PC-9 (cell line): ENCODE results near the gene SSR2. TPM values are rescaled to one million over a fixed set of nuclear protein-coding genes. Genes with fewer than 3 reads are reported as not detected.

Source experiments
- BruUV-seq: library from RNA; stranded (reverse); fragments of 400-500 nt; replicated peaks from 2 replicates; lab custom pipeline; 2021; lab: Mats Ljungman, UMichigan
- CTCF ChIA-PET: fragments of 300-600 bp; sonication (Branson Sonifier 250); formaldehyde crosslinking; loops from one replicate; lab custom pipeline; 2022; ENCODE audit warnings: antibody characterized with exemption; lab: Charles Lee
- POLR2A ChIA-PET: fragments of 300-600 bp; sonication (Branson Sonifier 250); formaldehyde crosslinking; loops from one replicate; lab custom pipeline; 2022; ENCODE audit warnings: antibody characterized with exemption; ENCODE audit not compliant: unreplicated experiment; lab: Charles Lee
- DNase-seq, 2 experiments: peaks; one replicate each; pipeline versions ENCODE4 v3.0.0 to v3.0.0-alpha.2; 2015 to 2022; ENCODE audit warnings: mixed read lengths in 1 of 2
- H2AFZ ChIP-seq: fragments of 200-600 bp; sonication (generic); 2 replicates; pipeline ENCODE4 v1.8.1; 2017; ENCODE audit warnings: antibody characterized with exemption
- H3F3A ChIP-seq: fragments of 200-600 bp; sonication (generic); 2 replicates; pipeline ENCODE4 v1.8.1; 2017; ENCODE audit warnings: antibody characterized with exemption, mild to moderate bottlenecking, low read depth; ENCODE audit not compliant: insufficient read depth
- H3K27ac ChIP-seq: fragments of 200-600 bp; sonication (generic); 2 replicates; pipeline ENCODE4 v1.6.1; 2016; ENCODE audit warnings: mixed run types
- H3K27me3 ChIP-seq: fragments of 200-600 bp; sonication (generic); 2 replicates; pipeline ENCODE4 v1.6.1; 2016; ENCODE audit warnings: low read depth, mixed run types; ENCODE audit not compliant: insufficient read depth
- H3K36me3 ChIP-seq: fragments of 200-600 bp; sonication (generic); 2 replicates; pipeline ENCODE4 v1.6.1; 2016; ENCODE audit warnings: low read depth, mixed run types
- H3K4me1 ChIP-seq: fragments of 200-600 bp; sonication (generic); replicated peaks from 2 replicates; pipeline ENCODE4 v1.6.1; 2016; ENCODE audit warnings: mixed run types; ENCODE audit not compliant: insufficient read depth
- H3K4me2 ChIP-seq: fragments of 200-600 bp; sonication (generic); 2 replicates; pipeline ENCODE4 v1.6.1; 2017; ENCODE audit warnings: mixed run types
- H3K4me3 ChIP-seq: fragments of 200-600 bp; sonication (generic); 2 replicates; pipeline ENCODE4 v1.6.1; 2016; ENCODE audit warnings: mixed run types
- H3K79me2 ChIP-seq: fragments of 200-600 bp; sonication (generic); 2 replicates; pipeline ENCODE4 v1.6.1; 2017; ENCODE audit warnings: low read depth, mixed run types
- H3K9me2 ChIP-seq: fragments of 200-600 bp; sonication (generic); 2 replicates; pipeline ENCODE4 v1.8.1; 2017; ENCODE audit warnings: mild to moderate bottlenecking; ENCODE audit not compliant: insufficient read depth
- H3K9me3 ChIP-seq: fragments of 200-600 bp; sonication (generic); 2 replicates; pipeline ENCODE4 v1.8.1; 2016; ENCODE audit warnings: low read depth; ENCODE audit not compliant: insufficient read depth
- H4K20me1 ChIP-seq: fragments of 200-600 bp; sonication (generic); 2 replicates; pipeline ENCODE4 v1.8.1; 2017; ENCODE audit not compliant: insufficient read depth
- EZH2 ChIP-seq: fragments of 200-600 bp; sonication (generic); IDR thresholded peaks from 2 replicates; pipeline ENCODE4 v1.8.0; 2017; ENCODE audit warnings: antibody characterized with exemption, low read depth
- intact Hi-C: fragments of 100-400 bp; cut with micrococcal nuclease; formaldehyde crosslinking; loops from one replicate; pipeline ENCODE4 v1.10.0; 2022; ENCODE audit not compliant: unreplicated experiment
- total RNA-seq: library from RNA; stranded (reverse); gene quantifications from 2 replicates; pipeline ENCODE4 v1.2.3, GENCODE V29; 2021
- TF ChIP-seq, protein P1 (sequence below): fragments of 200-600 bp; sonication (generic); conservative IDR thresholded peaks from 2 replicates; pipeline ENCODE4 v1.6.1; 2017; ENCODE audit warnings: mixed run types, antibody characterized with exemption, mild to moderate bottlenecking, moderate library complexity

The SSR2 gene
- total RNA-seq, 1 experiment from 2014 or later = 196 TPM

DNA sequence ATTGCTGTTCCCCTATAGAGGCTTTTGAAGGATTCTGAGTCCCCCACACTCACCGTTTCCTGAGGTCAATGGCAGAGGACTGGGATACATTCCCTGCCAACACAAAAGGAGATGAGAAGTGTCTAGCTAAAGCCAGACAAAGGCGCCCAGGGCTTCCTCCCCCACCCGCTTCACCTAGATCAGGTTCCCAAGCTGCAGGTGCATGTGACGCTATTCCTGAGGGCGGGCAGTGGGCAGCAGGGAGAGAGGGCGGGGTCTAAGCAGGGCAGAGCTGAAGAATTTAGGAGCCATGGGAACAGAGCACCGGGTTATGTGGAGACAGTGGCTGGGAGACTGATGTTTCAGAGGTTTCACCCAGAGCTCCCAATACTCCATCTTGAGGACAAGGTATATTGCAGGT is 36.4 kb downstream of the SSR2 start:
- POLR2A ChIA-PET = interaction anchor here (0.5 to 0.7 kb wide), 3 partner anchors 46 to 130 kb away, joined by 3 to 29 read pairs (median 6); partner anchors contain the start of genes LAMTOR2 and LMNA
- Histone ChIP-seq H3K27ac (peak overlapping the region; percentile 96), H3K4me2 (peak overlapping the region; percentile 94)

DNA sequence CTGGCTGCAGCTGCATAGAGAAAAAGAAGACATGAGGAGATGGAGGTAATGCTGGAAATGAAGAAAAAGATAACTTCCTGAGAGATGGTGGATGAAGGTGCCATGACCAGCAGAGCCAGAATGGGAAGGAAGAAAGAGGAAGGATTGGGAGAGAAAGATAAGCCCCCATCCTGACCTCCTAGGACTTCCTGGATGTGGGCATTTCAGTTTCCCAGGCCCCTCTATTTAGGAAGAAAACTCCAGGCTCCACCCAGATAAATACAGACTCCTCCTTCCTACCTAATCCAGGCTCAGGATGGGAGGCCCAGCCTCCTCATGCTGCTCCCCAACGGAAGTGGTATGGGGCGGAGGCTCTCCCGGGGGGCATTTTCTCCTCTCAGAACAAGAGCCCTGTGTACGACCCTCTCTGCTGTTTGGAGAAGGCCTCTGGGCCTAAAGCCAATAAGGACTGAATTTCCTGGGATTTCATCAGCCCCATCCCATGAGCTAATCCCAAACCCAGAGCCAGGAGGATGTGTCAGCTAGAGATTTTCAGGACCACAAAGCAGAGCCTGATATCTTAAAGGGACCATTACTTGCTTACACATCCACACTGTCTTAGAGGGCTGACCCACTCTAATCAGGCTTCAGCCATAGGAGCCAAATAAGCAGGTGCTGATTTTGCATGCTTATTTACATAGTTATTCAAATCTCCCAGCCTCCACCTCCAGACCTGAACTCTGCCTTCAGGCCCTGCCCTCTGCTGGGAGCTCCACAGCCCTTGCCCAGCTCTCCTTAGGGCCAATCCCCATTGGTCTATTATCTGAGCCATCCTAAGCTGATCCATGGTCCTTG is 37.3 kb downstream of the SSR2 start:
- DNase-seq = peak; percentile 46 to 62
- peaks cover 48% of the 10 kb centered on the region for H3F3A ChIP-seq
- TF ChIP-seq EZH2 = no peak
- TF ChIP-seq, protein P1, sequence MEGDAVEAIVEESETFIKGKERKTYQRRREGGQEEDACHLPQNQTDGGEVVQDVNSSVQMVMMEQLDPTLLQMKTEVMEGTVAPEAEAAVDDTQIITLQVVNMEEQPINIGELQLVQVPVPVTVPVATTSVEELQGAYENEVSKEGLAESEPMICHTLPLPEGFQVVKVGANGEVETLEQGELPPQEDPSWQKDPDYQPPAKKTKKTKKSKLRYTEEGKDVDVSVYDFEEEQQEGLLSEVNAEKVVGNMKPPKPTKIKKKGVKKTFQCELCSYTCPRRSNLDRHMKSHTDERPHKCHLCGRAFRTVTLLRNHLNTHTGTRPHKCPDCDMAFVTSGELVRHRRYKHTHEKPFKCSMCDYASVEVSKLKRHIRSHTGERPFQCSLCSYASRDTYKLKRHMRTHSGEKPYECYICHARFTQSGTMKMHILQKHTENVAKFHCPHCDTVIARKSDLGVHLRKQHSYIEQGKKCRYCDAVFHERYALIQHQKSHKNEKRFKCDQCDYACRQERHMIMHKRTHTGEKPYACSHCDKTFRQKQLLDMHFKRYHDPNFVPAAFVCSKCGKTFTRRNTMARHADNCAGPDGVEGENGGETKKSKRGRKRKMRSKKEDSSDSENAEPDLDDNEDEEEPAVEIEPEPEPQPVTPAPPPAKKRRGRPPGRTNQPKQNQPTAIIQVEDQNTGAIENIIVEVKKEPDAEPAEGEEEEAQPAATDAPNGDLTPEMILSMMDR = no peak
- H3K9me3 ChIP-seq = no peaks in the 10 kb centered on the region
- POLR2A ChIA-PET = no interaction called here
- no peaks in the 10 kb centered on the region for H4K20me1 ChIP-seq
- H3K4me1 ChIP-seq = peaks cover 44% of the 10 kb centered on the region
- H3K9me2 ChIP-seq = no peaks in the 10 kb centered on the region
- intact Hi-C loops = no loop called here
- H3K36me3 ChIP-seq = peaks cover 7% of the 10 kb centered on the region; the same call in 1 of the 2 replicates
- H3K27me3 ChIP-seq = no peaks in the 10 kb centered on the region
- peak overlapping the region; percentile 96 for H3K27ac ChIP-seq
- H2AFZ ChIP-seq = no peak overlapping the region
- no TSS peak for BruUV-seq
- peaks cover 42% of the 10 kb centered on the region for H3K79me2 ChIP-seq
- H3K4me3 ChIP-seq = peak overlapping the region; percentile 93
- peak overlapping the region; percentile 94 for H3K4me2 ChIP-seq
- CTCF ChIA-PET = interaction anchor here (0.6 kb wide), 1 partner anchor 51 kb away, joined by 4 read pairs; no protein-coding TSS in a partner anchor

More for the DNA sequence above, 36.4 kb downstream of the SSR2 start:
- H3K9me3 ChIP-seq = no peaks in the 10 kb centered on the region
- peaks cover 7% of the 10 kb centered on the region; the same call in 1 of the 2 replicates for H3K36me3 ChIP-seq
- CTCF ChIA-PET = interaction anchor here (1.0 kb wide), 1 partner anchor 22 kb away, joined by 4 read pairs; no protein-coding TSS in a partner anchor
- BruUV-seq = no TSS peak
- no peak overlapping the region for H2AFZ ChIP-seq
- H3K9me2 ChIP-seq = no peaks in the 10 kb centered on the region
- peak overlapping the region; percentile 93; the same call in 1 of the 2 replicates for H3K4me3 ChIP-seq
- H3K27me3 ChIP-seq = no peaks in the 10 kb centered on the region
- TF ChIP-seq EZH2 = no peak
- TF ChIP-seq, protein P1 = no peak
- H3K79me2 ChIP-seq = peaks cover 33% of the 10 kb centered on the region
- DNase-seq = no peak
- intact Hi-C loops = no loop called here
- H4K20me1 ChIP-seq = no peaks in the 10 kb centered on the region
- H3K4me1 ChIP-seq = peaks cover 44% of the 10 kb centered on the region
- peaks cover 43% of the 10 kb centered on the region for H3F3A ChIP-seq

DNA sequence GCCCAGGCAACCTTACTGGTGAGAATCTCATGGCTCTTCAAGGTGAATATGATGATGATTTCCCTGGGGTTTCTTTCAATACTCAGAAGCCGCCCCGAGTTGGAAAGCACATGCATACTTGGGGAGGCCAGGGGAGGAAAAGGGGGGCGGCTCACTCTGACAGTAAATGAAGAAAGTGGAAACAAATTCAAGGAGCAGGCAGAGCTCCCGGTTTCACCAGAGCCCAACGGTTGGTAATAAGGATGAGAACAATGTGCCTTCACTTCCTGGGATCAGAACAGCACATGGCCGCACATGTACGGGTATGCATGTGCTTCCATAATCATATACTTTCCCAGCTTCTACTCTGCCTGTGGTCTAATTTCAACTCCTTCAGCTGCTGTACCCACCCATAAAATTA is 38.6 kb downstream of the SSR2 start:
- Histone ChIP-seq H2AFZ (no peak overlapping the region), H3K4me3 (peak overlapping the region; percentile 93), H3K79me2 (peaks cover 55% of the 10 kb centered on the region), H3F3A (peaks cover 55% of the 10 kb centered on the region), H3K27me3 (no peaks in the 10 kb centered on the region), H4K20me1 (0 out of 2 replicates have a peak, but pooled peaks cover under 1% of the 10 kb centered on the region), H3K9me2 (no peaks in the 10 kb centered on the region), H3K9me3 (no peaks in the 10 kb centered on the region), H3K27ac (peak overlapping the region; percentile 96), H3K4me1 (peaks cover 44% of the 10 kb centered on the region), H3K4me2 (peak overlapping the region; percentile 94), H3K36me3 (peaks cover 7% of the 10 kb centered on the region; the same call in 1 of the 2 replicates)
- ChIA-PET POLR2A (no interaction called here), CTCF (no interaction called here)
- intact Hi-C loops = no loop called here
- no TSS peak for BruUV-seq
- TF ChIP-seq EZH2 = no peak
- TF ChIP-seq, protein P1 = no peak
- DNase-seq = no peak
